GM23338 (cell line): ENCODE results near the gene FREY1. TPM values are rescaled to one million over a fixed set of nuclear protein-coding genes. Genes with fewer than 3 reads are reported as not detected.

Experiments
- ATAC-seq: fragments of 200-7000 bp; cut with Tn5 transposase; 3 replicates; pipeline ENCODE4 v1.9.1; 2020
- DNase-seq: peaks from one replicate; pipeline ENCODE4 v3.0.0-alpha.2; 2015; ENCODE audit warnings: low spot score
- H2AFZ ChIP-seq: fragments of 200-600 bp; sonication (generic); 2 replicates; pipeline ENCODE4 v1.8.0; 2016; ENCODE audit warnings: antibody characterized with exemption, mild to moderate bottlenecking, moderate library complexity
- H3F3A ChIP-seq: fragments of 200-600 bp; sonication (generic); replicated peaks from 2 replicates; pipeline ENCODE4 v1.8.0; 2017; ENCODE audit warnings: antibody characterized with exemption, mixed run types, low read depth
- H3K27ac ChIP-seq: fragments of 200-600 bp; sonication (generic); 2 replicates; pipeline ENCODE4 v1.6.1; 2016; ENCODE audit warnings: low read depth
- H3K27me3 ChIP-seq: fragments of 200-600 bp; sonication (generic); 2 replicates; pipeline ENCODE4 v1.8.0; 2016; ENCODE audit warnings: mild to moderate bottlenecking, mixed run types, moderate library complexity; ENCODE audit not compliant: insufficient read depth
- H3K36me3 ChIP-seq: fragments of 200-600 bp; sonication (generic); 2 replicates; pipeline ENCODE4 v1.8.0; 2016; ENCODE audit warnings: mild to moderate bottlenecking; ENCODE audit not compliant: insufficient read depth
- H3K4me1 ChIP-seq: fragments of 200-600 bp; sonication (generic); 2 replicates; pipeline ENCODE4 v1.8.0; 2016; ENCODE audit warnings: mild to moderate bottlenecking, moderate library complexity; ENCODE audit not compliant: insufficient read depth
- H3K4me2 ChIP-seq: fragments of 200-600 bp; sonication (generic); 2 replicates; pipeline ENCODE4 v1.7.1; 2017; ENCODE audit warnings: mixed run types
- H3K4me3 ChIP-seq: fragments of 200-600 bp; sonication (generic); 2 replicates; pipeline ENCODE4 v1.6.1; 2016; ENCODE audit warnings: mixed run types
- H3K79me2 ChIP-seq: fragments of 200-600 bp; sonication (generic); replicated peaks from 2 replicates; pipeline ENCODE4 v1.8.0; 2017; ENCODE audit warnings: mild to moderate bottlenecking; ENCODE audit not compliant: insufficient read depth
- H3K9me2 ChIP-seq: fragments of 200-600 bp; sonication (generic); 2 replicates; pipeline ENCODE4 v1.8.0; 2017; ENCODE audit not compliant: insufficient read depth
- H4K20me1 ChIP-seq: fragments of 200-600 bp; sonication (generic); replicated peaks from 2 replicates; pipeline ENCODE4 v1.8.0; 2017; ENCODE audit warnings: mild to moderate bottlenecking; ENCODE audit not compliant: insufficient read depth
- H3K27ac Mint-ChIP-seq: 2 replicates; pipeline ENCODE4 v1.8.0; 2020; ENCODE audit warnings: inconsistent platforms, mild to moderate bottlenecking, moderate library complexity, mixed read lengths
- H3K27me3 Mint-ChIP-seq: 3 replicates; pipeline ENCODE4 v1.8.0; 2022; ENCODE audit warnings: low read depth, mild to moderate bottlenecking, moderate library complexity, mixed read lengths, inconsistent platforms; ENCODE audit not compliant: insufficient read depth, poor library complexity
- H3K36me3 Mint-ChIP-seq: 3 replicates; pipeline ENCODE4 v1.8.0; 2021; ENCODE audit warnings: low read depth, mild to moderate bottlenecking, inconsistent platforms, moderate library complexity, mixed read lengths
- H3K4me1 Mint-ChIP-seq: 3 replicates; pipeline ENCODE4 v1.8.0; 2020; ENCODE audit warnings: mild to moderate bottlenecking, inconsistent platforms, mixed read lengths
- H3K4me3 Mint-ChIP-seq: 3 replicates; pipeline ENCODE4 v1.8.0; 2021; ENCODE audit warnings: moderate library complexity, mild to moderate bottlenecking, inconsistent platforms, mixed read lengths
- H3K9me3 Mint-ChIP-seq: 3 replicates; pipeline ENCODE4 v1.8.0; 2020; ENCODE audit warnings: moderate library complexity, mild to moderate bottlenecking, inconsistent platforms, mixed read lengths
- CREB1 ChIP-seq: fragments of 250-450 bp; sonication (Bioruptor Pico); IDR thresholded peaks from 2 replicates; pipeline ENCODE4 v1.5.0; 2020; ENCODE audit warnings: low read depth, mild to moderate bottlenecking, moderate library complexity
- EZH2 ChIP-seq: fragments of 200-600 bp; sonication (generic); IDR thresholded peaks from one replicate; pipeline ENCODE4 v1.8.0; 2017; ENCODE audit warnings: antibody characterized with exemption, mild to moderate bottlenecking, low read depth; ENCODE audit not compliant: unreplicated experiment
- NANOG ChIP-seq: IDR thresholded peaks from 2 replicates; pipeline ENCODE4 v1.6.1; 2016; ENCODE audit warnings: antibody characterized with exemption, borderline replicate concordance
- POLR2AphosphoS5 ChIP-seq: IDR thresholded peaks from 2 replicates; pipeline ENCODE4 v1.6.1; 2016; ENCODE audit warnings: antibody characterized with exemption, low read depth
- polyA plus RNA-seq: library from polyadenylated mRNA; unstranded; fragments of >200 nt; fragmentation: Nextera tagmentation; extraction: Ambion mirVana; gene quantifications from 2 replicates; pipeline ENCODE4 v1.2.1, GENCODE V29; 2016
- total RNA-seq: library from RNA; depleted of rRNA; stranded (reverse); fragments of >200 nt; shearing (Covaris generic); gene quantifications from 2 replicates; pipeline ENCODE4 v1.2.3, GENCODE V29; 2014

The FREY1 gene
- total and polyA plus RNA-seq, 2 experiments from 2014 or later = 1.1 TPM; not detected in 1

DNA sequence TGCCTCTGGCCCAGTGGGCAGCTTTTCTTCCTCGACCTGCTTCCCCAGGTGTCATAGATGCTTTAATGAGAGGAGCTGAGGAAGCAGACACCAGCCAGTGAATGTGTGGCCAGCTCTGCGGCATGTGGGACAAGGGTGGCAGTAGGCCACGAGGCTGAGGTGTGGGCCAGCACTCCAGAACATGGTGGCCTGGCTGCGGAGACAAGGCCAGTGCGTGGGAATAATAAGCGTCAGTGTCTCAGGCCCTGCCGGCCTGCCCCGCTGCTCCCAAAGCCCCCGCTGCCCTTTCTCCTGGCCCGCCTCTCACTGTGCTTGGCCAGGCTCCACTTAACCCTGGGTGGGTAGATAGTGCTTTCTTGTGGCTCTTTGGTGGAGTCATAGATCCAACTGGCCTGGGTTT is 19.5 kb downstream of the FREY1 start:
- Mint-ChIP-seq H3K27ac (no peak overlapping the region), H3K9me3 (no peaks in the 10 kb centered on the region)
- H2AFZ ChIP-seq = no peak overlapping the region

DNA sequence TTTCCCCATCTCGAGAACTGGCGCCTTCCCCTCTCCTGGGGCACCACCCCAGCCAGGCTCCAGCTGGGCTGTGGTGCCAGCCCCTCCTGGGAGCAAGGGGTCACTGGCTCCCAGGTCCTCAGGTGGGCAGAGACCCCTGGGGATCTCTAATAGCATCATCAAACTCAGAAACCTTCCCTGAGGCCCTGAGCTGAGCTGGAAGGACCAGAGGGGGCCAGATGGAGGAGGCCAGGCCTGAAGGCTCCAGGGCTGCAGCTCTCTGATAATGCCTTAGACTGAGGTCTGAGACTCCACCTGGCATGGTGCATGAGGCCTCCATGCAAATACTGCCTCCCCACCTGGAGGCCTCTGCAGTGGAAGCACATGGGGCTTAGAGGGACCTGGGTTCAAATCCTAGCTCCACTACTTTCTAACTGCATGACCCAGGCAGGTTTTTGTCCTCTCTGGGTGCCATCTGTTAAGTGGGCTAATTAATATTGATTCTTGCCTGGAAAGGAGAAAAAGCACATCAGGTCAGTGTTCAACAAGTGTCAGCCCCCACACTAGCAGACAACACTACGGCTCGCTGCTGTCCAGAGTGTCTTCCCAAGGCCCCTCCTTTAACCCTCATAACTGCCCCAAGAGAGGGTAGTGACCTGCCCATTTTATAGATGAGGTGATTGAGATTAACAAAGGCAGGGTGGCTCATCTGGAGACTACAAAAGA is 20.1 kb downstream of the FREY1 start:
- no peak for ATAC-seq
- no peaks in the 10 kb centered on the region for H3K9me2 ChIP-seq
- peaks cover 10% of the 10 kb centered on the region for H3K4me1 Mint-ChIP-seq
- H3F3A ChIP-seq = no peaks in the 10 kb centered on the region
- H3K27me3 ChIP-seq = no peaks in the 10 kb centered on the region
- no peak overlapping the region for H2AFZ ChIP-seq
- peaks cover 10% of the 10 kb centered on the region for H4K20me1 ChIP-seq
- DNase-seq = no peak
- TF ChIP-seq EZH2 = no peak
- peak overlapping the region; percentile 79; the same call in 2 of the 3 replicates for H3K4me3 Mint-ChIP-seq
- no peaks in the 10 kb centered on the region; the same call in 2 of the 3 replicates for H3K36me3 Mint-ChIP-seq
- H3K9me3 Mint-ChIP-seq = no peaks in the 10 kb centered on the region
- H3K79me2 ChIP-seq = peaks cover 9% of the 10 kb centered on the region; the same call in 1 of the 2 replicates
- H3K27ac Mint-ChIP-seq = no peak overlapping the region
- no peak overlapping the region for H3K27ac ChIP-seq
- H3K36me3 ChIP-seq = no peaks in the 10 kb centered on the region
- H3K4me2 ChIP-seq = peak overlapping the region; percentile 97
- peaks cover 2% of the 10 kb centered on the region for H3K27me3 Mint-ChIP-seq
- H3K4me1 ChIP-seq = peaks cover 9% of the 10 kb centered on the region; the same call in 1 of the 2 replicates
- H3K4me3 ChIP-seq = peak overlapping the region; percentile 89; the same call in 1 of the 2 replicates

More for the DNA sequence above, 19.5 kb downstream of the FREY1 start:
- Mint-ChIP-seq H3K4me3 (no peak overlapping the region), H3K27me3 (peaks cover 6% of the 10 kb centered on the region), H3K4me1 (peaks cover 14% of the 10 kb centered on the region), H3K36me3 (no peaks in the 10 kb centered on the region; the same call in 2 of the 3 replicates)
- DNase-seq (no peak), ATAC-seq (no peak)
- H3K79me2 ChIP-seq = peaks cover 9% of the 10 kb centered on the region; the same call in 1 of the 2 replicates
- TF ChIP-seq CREB1 (CRISPR knock-in tag) = no peak
- peaks cover 10% of the 10 kb centered on the region for H4K20me1 ChIP-seq
- peaks cover 12% of the 10 kb centered on the region for H3K4me1 ChIP-seq
- H3F3A ChIP-seq = no peaks in the 10 kb centered on the region
- H3K9me2 ChIP-seq = no peaks in the 10 kb centered on the region
- H3K27ac ChIP-seq = no peak overlapping the region
- H3K36me3 ChIP-seq = no peaks in the 10 kb centered on the region
- no peak overlapping the region for H3K4me3 ChIP-seq
- no peaks in the 10 kb centered on the region for H3K27me3 ChIP-seq
- no peak overlapping the region for H3K4me2 ChIP-seq

DNA sequence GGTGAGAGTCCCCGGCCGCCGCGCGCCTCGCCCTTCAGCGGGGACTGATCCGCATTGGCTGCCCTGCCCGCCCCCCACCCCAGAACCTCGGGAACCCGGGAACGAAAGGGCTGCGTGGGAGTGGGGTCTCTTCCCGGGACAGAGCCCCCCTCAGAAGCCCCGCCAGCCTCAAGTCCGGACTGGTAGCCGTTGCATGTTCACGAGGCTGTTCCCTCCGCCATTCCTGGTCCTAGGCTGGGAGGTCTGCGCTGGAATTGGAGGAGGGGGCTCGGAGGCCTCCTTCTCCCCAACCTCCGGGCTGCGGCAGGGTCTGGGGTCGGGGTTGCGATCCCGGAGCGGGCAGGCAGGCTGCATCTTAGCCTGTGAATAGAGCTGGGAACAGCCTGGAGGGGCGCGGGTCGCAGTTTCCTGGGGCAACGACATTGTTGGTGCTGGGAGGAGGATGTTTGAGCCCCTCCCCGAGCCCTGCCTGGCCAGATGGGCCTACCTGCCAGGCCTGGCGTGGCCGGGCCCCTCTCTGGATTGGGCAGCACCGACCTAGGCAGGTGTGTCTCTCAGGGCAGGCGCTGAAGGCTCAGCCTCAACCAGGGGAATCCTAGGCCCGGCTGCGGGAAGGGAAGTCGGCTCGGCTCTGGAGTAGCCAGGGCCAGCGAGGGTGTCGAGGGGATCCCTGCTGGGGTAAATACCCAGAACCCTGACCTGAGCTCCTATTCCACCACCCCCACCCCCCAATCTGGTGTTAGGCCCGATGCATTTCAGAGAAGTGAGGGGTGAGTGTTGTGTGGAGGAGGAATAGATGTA is 20.9 kb downstream of the FREY1 start:
- no peaks in the 10 kb centered on the region for H3K9me3 Mint-ChIP-seq
- no peaks in the 10 kb centered on the region; the same call in 2 of the 3 replicates for H3K36me3 Mint-ChIP-seq
- Histone ChIP-seq H3K9me2 (no peaks in the 10 kb centered on the region), H3F3A (no peaks in the 10 kb centered on the region), H3K4me2 (peak overlapping the region; percentile 97), H3K27me3 (no peaks in the 10 kb centered on the region), H3K36me3 (no peaks in the 10 kb centered on the region), H3K79me2 (peaks cover 9% of the 10 kb centered on the region; the same call in 1 of the 2 replicates), H4K20me1 (peaks cover 10% of the 10 kb centered on the region), H3K4me1 (peaks cover 9% of the 10 kb centered on the region; the same call in 1 of the 2 replicates), H2AFZ (peak overlapping the region; percentile 94), H3K27ac (no peak overlapping the region), H3K4me3 (peak overlapping the region; percentile 89)
- no peak overlapping the region for H3K27ac Mint-ChIP-seq
- peaks cover 2% of the 10 kb centered on the region for H3K27me3 Mint-ChIP-seq
- ATAC-seq (peak; percentile 76), DNase-seq (peak; percentile 77)
- peaks cover 10% of the 10 kb centered on the region for H3K4me1 Mint-ChIP-seq
- TF ChIP-seq POLR2AphosphoS5 (0 out of 2 replicates have a peak, but pooled peaks have one; percentile 7), NANOG (no peak)
- H3K4me3 Mint-ChIP-seq = peak overlapping the region; percentile 79
